HL-60 (cell line): Measurements from ENCODE around the gene HMGXB4.
A peak's percentile ranks its signal among the peaks of the same experiment; 100 is the strongest.

ENCODE experiments used
- DNase-seq, 2 experiments: peaks; one replicate each; pipeline ENCODE4 v3.0.0-alpha.2; 2010 to 2020; ENCODE audit warnings: low read depth in 1 of 2, low spot score in 1 of 2
- H3K27ac ChIP-seq: fragments of 250-450 bp; sonication (Bioruptor Pico); replicated peaks from 2 replicates; pipeline ENCODE4 v1.5.1; 2020; ENCODE audit warnings: mild to moderate bottlenecking, moderate library complexity
- H3K27me3 ChIP-seq: fragments of 250-450 bp; sonication (Bioruptor Pico); 2 replicates; pipeline ENCODE4 v1.5.1; 2021; ENCODE audit warnings: mild to moderate bottlenecking, moderate library complexity; ENCODE audit not compliant: insufficient read depth, poor library complexity, severe bottlenecking
- H3K4me3 ChIP-seq: replicated peaks from 2 replicates; pipeline ENCODE4 v1.5.1; 2011; ENCODE audit warnings: mild to moderate bottlenecking, control low read depth, low read length; ENCODE audit not compliant: insufficient read depth
- CTCF ChIP-seq: IDR thresholded peaks from one replicate; pipeline ENCODE4 v1.5.1; 2011; ENCODE audit warnings: low read length, control low read depth, inconsistent platforms; ENCODE audit not compliant: insufficient read depth
- GABPA ChIP-seq: IDR thresholded peaks from 2 replicates; pipeline ENCODE4 v1.6.1; 2012; ENCODE audit warnings: low read depth
- POLR2AphosphoS5 ChIP-seq: IDR thresholded peaks from 2 replicates; pipeline ENCODE4 v1.6.1; 2012; ENCODE audit warnings: low read depth
- SPI1 ChIP-seq: IDR thresholded peaks from 2 replicates; pipeline ENCODE4 v1.6.1; 2012; ENCODE audit warnings: low read depth, mild to moderate bottlenecking, borderline replicate concordance
- TF ChIP-seq, protein P1 (sequence below): IDR thresholded peaks from 2 replicates; pipeline ENCODE4 v1.6.1; 2012; ENCODE audit warnings: low read depth; ENCODE audit not compliant: insufficient replicate concordance

HMGXB4 gene

DNA sequence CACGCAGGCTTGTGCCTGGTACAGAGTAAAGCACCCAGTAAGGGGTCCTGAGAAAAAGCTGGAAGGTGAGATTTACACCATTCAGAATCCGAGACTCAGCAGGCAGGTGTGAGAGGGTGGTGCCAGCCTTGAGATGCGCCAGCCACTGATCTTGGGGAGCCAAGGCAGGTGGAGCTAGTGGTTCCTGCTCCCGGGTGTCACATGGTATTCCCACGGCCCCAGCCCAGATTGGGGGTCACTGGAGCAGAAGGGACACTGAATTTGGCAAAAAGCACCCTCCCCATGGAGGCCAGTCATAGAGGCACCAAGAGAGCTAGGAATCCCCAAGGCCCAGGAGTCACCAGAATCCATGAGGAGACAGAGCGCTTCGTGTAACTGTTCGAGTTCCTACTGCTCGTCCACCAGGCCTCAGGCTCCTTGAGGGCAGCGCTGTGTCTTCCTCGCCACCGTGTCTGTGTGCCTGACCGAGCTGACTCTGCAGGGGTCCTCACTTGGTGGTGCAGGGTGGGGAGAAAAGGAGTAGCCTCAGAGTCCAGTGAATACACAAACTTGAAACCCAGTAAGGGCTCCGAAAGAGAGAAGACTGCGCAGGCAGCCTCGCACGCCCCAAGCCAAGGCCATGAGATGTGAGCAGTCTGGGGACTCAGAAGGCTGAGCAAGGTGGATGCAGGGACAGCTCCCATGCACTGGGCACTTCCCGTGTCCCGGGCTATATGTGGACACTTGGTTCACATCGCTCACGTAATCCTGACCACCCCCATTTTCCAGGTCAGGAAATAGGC, 70.6 kb downstream of the HMGXB4 start:
- TF ChIP-seq CTCF (no peak), POLR2AphosphoS5 (no peak), SPI1 (no peak), GABPA (no peak)
- TF ChIP-seq, protein P1, sequence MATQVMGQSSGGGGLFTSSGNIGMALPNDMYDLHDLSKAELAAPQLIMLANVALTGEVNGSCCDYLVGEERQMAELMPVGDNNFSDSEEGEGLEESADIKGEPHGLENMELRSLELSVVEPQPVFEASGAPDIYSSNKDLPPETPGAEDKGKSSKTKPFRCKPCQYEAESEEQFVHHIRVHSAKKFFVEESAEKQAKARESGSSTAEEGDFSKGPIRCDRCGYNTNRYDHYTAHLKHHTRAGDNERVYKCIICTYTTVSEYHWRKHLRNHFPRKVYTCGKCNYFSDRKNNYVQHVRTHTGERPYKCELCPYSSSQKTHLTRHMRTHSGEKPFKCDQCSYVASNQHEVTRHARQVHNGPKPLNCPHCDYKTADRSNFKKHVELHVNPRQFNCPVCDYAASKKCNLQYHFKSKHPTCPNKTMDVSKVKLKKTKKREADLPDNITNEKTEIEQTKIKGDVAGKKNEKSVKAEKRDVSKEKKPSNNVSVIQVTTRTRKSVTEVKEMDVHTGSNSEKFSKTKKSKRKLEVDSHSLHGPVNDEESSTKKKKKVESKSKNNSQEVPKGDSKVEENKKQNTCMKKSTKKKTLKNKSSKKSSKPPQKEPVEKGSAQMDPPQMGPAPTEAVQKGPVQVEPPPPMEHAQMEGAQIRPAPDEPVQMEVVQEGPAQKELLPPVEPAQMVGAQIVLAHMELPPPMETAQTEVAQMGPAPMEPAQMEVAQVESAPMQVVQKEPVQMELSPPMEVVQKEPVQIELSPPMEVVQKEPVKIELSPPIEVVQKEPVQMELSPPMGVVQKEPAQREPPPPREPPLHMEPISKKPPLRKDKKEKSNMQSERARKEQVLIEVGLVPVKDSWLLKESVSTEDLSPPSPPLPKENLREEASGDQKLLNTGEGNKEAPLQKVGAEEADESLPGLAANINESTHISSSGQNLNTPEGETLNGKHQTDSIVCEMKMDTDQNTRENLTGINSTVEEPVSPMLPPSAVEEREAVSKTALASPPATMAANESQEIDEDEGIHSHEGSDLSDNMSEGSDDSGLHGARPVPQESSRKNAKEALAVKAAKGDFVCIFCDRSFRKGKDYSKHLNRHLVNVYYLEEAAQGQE, result no peak
- DNase-seq, result no peak
- H3K27ac ChIP-seq, result peak overlapping the region; percentile 26
- H3K27me3 ChIP-seq, result no peaks in the 10 kb centered on the region
- no peak overlapping the region for H3K4me3 ChIP-seq

GRCh38 chr22:35328472-35328885, 71.2 kb downstream of the HMGXB4 start:
- H3K27me3 ChIP-seq, result no peaks in the 10 kb centered on the region
- peak overlapping the region; percentile 71 for H3K27ac ChIP-seq
- DNase-seq, result peak; percentile 76 to 82
- H3K4me3 ChIP-seq, result no peak overlapping the region
- TF ChIP-seq CTCF, result no peak
- TF ChIP-seq, protein P1, result no peak
- no peak for TF ChIP-seq POLR2AphosphoS5
- TF ChIP-seq SPI1, result no peak
- no peak for TF ChIP-seq GABPA

- peak in 1 of 2 experiments; percentile 27 for DNase-seq
- peak overlapping the region; percentile 71 for H3K27ac ChIP-seq
- TF ChIP-seq, protein P1, result no peak
- TF ChIP-seq POLR2AphosphoS5, result no peak
- no peaks in the 10 kb centered on the region for H3K27me3 ChIP-seq
- H3K4me3 ChIP-seq, result no peak overlapping the region
Measured at GRCh38 chr22:35329114-35329847, 72.0 kb downstream of the HMGXB4 start.
